GM18873 (cell line): Measurements from ENCODE around the gene HIGD1B.
"Not testable (repeated sequence)": the region's sequence is repeated elsewhere in the genome, so short reads cannot be mapped to it uniquely, and the experiment has no call there.

ENCODE experiments used
- ATAC-seq: cut with Tn5 transposase; IDR thresholded peaks from one replicate; pipeline ENCODE4 v1.9.1; 2021; ENCODE audit warnings: mild to moderate bottlenecking, moderate library complexity, moderate number of reproducible peaks; ENCODE audit not compliant: unreplicated experiment, low FRiP score

Gene HIGD1B

DNA sequence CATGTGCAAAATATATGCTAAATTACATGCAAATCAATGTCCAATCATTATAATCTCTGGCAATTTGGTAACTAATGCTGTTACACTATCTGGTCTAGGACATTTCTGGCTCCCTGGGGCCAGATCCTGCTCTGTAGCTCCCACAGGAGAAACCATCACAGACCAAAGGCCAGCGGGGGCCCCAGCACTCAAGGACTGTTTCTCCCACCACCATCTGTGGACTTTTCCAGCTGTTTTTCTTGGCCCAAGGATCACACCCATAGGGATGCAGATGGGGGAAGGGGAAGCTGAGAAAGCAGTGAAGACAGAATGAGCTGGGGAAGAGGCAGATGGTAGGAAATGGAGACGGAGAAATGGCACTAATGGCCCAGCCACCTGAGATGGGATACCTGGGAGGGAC, at the start of gene HIGD1B:
TSS of gene HIGD1B (plus strand) at position 298 of the 400 bp plus-strand sequence. CDS start 270 bp downstream, outside the sequence.
- ATAC-seq: no peak

DNA sequence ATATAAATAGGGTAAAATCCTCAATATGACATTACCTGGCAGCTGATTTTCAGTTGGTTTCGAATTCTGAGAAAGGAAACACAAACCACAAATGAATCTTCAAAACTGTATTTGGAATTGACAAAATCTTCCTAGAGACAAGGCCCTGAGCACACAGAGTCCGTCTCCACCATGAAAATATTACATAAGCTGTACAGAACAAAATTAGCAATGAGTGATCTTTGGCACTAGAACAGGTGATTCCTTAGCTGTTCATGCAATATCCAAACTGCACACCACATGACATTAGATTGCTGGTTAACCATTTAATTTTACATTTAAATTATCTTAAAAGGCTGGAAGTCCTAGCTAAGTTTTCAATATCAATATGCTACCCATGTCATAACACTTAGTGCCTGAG, 49.3 kb upstream of the HIGD1B start:
- no peak for ATAC-seq

DNA sequence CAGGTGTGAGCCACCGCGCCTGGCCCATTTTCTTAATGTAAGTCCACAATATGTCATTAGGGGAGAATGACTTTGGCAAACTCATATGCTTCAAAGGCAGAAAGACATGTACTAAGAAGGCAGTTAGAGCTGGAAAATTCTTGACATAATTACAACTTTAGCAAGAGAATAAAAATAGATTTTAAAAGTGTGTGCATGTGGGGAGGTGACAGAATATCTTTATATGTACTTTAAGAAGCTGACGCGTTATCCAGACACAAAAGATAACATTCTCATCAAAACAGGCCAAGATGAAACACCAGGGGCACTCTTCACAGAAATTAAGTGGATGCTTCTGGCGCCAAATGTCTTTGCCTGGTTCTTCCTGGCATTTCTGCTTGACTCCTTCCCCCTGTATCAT, 45.8 kb upstream of the HIGD1B start:
- ATAC-seq: no peak

DNA sequence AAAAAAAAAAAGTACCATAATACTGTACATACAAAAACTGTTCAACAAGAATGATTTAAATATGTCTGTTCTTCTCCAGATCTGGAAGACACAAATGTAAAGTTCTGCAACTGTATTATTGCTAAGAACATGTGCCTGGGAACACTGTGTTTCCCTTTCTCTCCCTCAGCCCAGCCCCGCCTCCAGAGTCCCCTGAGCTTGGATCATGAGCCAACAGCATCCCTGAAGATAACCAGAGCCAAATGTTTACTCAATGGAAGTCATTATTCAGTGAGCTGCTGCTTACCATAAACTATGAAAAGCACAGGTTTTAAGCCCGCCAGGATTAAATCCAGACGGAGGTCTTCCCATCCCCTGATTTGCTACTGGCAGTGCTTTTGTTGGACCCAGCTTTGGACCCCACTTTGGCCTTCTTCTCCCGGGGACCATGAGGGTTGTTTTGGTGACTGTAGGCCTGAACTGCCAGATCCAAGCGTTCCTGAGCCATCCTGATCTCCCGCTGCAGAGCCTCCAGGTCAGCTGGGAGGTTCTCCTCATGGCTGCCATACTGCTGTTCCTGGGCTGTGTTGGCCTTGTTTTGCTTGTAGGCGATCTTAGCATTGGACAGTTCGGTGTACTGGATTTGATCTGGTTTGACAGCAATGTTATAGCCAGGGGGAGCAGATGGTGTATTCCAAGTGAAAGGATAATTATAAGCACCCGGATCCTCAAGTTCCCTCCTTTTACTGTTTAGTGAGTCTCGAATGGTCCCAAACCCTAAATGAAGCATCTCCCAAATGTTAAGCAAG, 43.2 kb upstream of the HIGD1B start:
- ATAC-seq: no peak

DNA sequence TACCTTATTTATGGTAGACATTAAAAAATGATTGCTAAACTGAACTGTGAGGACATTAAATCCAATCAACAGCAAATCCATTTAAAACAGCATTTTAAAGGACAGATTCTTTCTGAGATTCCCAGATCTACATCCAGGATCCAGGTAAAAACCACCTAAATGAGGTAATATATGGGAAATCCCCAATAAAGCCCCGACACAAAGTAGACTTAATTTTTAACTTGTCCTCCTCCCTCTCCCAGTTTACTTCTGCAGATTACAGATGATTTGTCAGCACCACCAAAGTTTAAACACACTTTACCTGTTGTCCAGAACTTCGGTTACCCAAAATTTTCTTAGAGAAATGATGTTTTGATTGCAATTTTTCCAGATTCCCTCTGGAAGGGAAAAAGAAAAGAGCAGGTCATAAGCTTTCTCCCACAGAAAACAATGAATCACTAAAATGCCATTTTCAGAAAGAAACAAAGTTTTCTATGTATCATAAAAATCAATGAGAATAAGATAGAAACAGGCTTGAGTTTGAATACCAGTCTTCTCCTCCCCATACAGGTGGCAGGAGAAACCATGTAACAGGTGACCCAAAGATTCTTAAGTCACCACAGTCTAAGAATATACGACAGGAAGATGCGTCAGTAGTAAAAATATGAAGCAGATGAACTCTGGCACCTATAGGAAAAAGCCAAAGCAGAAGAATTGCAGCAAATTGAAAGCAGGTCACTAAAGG, 40.4 kb upstream of the HIGD1B start:
- ATAC-seq: no peak

DNA sequence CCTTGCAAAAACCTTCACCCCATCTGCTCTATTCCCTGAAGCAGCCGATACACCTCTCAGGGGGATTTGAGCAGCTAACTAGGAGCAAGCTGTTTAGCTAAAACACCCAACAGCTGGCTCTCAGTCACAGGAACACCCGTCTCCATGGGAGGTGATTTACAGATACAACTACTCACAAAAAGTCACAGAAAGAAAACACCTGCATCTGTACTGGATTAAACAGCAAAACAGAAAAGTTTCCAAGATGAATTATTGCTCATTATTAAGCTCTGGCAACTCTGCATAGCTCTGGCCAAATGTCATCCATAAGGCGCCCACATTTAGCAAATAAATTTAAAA, 39.9 kb upstream of the HIGD1B start:
- ATAC-seq: no peak

DNA sequence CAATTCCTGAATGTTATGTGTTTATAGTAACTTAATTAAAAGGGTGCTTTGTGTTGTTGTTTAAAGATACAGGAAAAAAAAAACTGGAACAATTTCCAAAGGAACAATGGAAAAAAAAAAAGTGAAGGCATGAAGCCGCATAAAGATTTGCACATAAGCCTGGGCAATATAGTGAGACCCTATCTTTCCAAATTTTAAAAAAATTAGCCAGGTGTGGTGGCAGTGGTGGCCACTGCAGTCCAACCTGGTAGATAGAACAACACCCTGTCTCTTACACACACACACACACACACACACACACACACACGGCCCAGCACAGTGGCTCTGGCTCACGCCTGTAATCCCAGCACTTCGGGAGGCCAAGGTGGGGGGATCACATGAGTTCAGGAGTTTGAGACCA, 39.5 kb upstream of the HIGD1B start:
- ATAC-seq: no peak

DNA sequence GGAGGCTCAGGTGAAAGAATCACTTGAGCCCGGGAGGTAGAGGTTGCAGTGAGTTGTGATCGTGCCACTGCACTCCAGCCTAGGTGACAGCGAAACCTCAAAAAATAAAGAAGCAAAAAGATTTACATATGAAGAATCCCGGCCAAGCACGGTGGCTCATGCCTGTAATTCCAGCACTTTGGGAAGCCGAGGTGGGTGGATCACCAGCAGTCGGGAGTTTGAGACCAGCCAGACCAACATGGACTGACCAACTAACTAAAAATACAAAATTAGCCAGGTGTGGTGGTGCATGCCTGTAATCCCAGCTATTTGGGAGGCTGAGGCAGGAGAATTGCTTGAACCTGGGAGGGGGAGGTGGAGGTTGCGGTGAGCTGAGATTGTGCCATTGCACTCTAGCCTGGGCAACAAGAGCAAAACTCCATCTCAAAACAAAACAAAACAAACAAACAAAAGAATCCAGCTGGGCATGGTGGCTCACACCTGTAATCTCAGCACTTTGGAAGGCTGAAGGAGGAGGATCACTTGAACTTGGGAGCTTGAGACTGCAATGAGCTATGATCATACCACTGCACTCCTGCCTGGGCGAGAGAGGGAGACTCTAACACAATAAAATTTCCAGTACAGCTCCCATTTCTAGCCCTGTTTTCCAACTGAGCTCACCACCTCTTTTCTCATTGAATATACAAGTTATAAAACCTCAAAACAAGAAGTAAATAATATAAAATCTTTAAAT, 38.9 kb upstream of the HIGD1B start:
- not testable (repeated sequence) for ATAC-seq

DNA sequence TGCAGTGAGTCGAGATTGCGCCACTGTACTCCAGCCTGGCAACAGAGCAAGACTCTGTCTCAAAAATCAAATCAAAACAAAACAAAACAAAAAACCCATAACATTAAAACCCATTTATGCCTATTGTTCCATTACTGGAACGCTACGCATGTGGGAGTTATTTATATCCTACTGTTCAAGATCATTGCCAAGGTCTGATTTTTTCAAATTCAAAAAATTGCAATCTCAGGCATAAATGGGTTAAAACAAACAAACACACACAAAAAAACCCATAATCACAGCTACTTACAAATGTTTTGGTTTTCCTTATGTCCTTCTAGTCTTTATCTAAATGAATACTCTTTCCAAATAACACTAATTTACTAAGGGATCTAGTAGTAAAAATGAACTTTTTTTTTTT, 35.4 kb upstream of the HIGD1B start:
- no peak for ATAC-seq

DNA sequence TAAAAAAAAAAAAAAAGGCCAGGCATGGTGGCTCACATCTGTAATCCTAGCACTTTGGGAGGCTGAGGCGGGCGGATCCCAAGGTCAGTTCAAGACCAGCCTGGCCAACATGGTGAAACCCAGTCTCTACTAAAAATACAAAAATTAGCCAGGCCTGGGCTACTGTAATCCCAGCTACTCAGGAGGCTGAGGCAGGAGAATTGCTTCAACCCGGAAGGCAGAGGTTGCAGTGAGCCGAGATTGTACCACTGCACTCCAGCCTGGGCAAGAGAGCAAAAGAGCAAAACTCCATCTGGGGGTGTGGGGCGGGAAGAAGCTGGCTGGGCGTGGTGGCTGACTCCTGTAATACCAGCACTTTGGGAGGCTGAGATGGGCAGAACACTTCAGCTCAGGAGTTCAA, 29.2 kb upstream of the HIGD1B start:
- ATAC-seq: not testable (repeated sequence)

DNA sequence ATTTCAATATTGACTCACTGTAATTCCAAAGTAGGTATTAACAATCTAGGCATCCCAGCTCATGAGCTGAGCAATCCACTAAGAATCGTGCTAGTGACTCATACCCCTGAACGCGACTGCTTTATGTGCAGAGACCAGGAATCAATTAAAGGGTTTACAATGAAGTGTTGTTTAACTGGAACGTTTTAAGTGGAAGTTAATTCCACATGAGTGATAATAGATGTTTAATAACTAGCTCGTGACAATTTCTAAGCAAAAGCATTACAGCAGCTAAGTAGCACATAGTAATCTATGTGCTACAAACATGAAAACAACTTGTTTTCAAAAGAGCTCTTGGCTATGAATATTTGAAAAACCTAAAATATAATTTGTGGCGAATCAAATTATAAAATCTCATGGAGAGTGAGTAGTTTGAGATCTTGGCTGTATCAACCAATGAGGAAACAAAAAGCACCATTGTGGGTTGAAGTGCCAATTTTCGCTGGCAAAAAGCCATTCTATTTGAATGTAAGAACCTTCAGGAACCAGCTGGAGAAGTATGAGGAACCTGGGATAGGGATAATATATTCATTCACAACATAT, 27.0 kb upstream of the HIGD1B start:
- ATAC-seq: no peak

DNA sequence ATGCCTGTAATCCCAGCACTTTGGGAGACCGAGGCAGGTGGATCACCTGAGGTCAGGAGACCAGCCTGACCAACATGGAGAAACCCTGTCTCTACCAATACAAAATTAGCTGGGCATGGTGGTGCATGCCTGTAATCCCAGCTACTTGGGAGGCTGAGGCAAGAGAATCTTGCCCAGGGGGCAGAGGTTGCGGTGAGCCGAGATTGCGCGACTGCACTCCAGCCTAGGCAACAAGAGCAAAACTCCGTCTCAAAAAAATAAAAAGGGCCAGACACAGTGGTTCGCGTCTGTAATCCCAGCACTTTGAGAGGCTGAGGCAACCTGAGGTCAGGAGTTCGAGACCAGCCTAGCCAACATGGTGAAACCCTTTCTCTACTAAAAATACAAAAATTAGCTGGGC, 22.4 kb upstream of the HIGD1B start:
- not testable (repeated sequence) for ATAC-seq

DNA sequence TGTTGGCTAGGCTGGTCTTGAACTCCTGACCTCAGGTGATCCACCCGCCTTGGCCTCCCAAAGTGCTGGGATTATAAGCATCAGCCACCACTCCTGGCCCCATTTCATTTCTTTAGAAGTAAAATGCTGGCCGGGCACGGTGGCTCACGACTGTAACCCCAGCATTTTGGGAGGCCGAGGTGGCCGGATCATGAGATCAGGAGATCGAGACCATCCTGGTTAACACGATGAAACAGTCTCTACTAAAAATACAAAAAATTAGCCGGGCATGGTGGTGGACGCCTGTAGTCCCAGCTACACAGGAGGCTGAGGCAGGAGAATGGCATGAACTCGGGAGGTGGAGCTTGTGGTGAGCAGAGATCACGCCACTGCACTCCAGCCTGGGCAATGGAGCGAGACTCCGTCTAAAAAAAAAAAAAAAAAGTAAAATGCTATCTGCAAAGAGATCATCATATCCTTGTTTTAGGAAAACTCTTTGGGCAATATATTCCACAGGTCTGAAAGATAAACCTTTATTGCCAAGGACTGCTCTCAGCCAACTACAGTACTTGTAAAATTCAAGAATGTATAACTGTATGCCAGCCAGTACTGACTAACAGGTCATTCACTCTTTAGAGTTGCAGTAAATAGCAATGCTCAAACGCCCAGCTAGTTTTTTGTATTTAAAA, 21.4 kb upstream of the HIGD1B start:
- ATAC-seq: no peak

DNA sequence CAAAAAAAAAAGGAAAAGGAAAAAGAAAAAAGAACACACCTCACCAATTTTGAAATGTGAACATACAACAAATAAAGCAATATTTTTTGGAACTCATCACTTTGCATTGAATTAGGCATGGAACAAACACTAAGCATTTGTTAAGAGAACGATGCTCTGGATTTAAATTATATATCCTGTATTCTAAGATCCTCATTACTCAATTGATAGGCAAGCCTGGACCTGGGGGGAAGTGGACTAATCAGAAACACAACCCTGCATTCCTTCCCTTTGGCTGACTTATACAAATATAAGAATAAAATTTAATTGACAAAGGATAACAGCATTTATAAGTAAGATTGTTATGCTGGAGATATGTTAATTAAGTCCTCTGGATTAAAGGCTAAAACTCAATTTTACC, 19.8 kb upstream of the HIGD1B start:
- no peak for ATAC-seq

DNA sequence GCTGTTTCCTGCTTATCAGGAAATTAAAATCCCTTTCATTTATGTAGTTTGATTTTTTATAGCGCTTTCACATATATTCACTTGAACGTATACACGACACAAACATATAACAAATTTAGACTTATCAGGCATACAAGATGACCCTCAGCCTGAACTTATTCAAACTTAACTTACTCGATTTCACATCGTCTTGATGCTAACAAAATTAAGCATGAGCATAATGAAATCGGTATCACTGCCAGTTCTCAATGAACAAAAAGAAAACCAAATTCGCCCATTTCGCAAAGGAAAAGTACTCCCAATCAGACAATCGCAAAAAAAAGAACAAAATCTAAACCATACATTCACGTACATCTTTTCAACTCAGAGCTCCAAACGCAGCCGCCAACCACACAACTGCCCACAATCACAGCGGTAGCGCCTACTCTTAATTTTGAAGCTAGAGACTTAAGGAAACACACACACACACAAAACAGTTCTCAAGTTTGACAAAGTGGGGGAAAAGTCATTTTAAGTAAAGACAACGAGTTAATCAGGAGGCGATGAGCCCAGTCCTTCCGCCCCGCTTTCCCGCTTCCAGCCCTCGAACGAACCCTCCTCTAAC, 18.7 kb upstream of the HIGD1B start:
- ATAC-seq: no peak

DNA sequence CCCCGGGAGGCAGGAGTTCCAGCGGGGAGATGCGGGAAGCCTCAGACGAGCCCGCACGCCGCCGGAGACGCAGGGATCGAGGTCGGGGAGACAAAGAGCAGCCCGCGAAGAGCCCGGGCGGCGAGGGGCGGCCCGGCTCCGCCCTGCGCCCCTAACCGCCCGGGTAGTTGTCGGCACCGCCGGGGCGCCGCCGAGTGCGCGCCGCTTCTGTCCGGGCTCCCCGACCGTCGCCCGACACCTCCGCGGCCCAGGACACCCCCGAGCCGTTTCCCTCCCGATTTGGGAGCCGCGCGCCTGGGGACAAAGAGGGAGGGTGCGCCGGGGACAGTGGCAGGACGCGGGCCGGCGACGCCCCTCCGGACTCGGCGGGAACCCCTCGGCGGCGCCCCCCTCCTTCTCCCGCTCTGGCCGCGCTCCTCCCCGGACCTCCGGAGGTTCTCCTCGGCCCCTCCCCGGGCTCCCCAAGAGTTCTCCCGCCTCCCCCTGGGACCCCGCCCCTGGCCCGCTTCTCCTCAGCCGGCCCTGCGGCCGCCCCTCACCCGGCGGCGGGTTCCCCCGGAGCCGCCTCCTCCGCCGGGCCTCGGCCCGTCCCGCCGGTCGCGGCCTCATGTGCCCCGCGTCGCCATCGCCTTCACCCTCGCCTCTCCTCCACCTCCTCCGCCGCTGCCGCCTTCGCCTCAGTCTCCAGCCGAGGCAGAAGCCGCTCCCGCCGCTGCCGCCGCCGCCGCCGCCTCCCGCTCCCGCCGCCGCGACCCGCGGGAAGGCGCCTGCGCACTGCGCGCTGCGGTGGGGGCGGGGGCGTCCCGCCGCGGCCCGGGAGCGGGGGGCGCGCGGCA, 17.9 kb upstream of the HIGD1B start, which contains the start of gene GJC1:
TSS of gene GJC1 (minus strand) at position 765 of the 836 bp plus-strand sequence. CDS start 24,470 bp downstream, outside the sequence.
- no peak for ATAC-seq

DNA sequence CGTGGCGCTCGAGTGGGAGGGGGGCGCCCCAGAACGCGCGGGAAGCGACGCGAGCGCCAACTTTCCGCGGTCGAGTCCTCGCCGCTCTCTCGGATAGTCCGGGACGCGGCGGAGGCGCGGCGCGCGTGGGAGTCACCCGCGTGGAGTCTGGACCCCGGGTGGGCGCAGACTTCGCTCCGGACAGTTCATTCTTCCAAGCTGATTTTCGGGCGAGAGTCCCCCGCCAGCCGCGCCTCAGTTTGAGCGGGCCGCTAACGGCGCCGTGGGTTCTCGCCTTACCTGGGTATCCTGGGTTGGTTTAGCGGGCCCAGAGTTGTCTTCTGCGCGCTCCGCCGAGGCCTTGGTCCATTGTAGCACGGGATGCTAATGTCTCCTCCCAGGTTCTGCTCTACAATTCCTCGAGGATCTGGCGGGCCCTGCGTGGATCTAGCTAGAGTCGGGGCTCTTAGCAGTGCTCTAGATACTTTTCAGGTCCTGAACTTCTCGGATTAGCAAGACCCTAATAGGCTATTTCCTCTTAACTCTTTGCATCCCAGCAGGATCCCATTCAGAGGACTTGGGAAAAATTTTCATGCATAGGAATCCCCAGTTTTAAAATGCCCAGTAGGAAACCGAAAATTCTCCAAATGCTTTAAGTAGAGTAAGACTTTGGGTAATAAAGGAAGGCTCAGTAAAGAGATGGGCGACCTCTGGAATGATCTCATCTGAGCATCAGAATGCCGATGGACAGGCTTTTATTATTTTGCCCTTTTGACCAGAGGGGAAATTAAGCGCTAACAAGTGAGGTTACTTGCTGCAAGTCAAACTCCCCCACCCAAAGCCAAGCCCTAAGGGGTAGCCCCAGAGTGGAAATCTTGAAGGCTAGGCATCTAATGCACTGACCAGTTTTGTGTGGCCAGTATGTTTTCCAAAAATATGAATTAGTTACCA, 17.1 kb upstream of the HIGD1B start:
- no peak for ATAC-seq

DNA sequence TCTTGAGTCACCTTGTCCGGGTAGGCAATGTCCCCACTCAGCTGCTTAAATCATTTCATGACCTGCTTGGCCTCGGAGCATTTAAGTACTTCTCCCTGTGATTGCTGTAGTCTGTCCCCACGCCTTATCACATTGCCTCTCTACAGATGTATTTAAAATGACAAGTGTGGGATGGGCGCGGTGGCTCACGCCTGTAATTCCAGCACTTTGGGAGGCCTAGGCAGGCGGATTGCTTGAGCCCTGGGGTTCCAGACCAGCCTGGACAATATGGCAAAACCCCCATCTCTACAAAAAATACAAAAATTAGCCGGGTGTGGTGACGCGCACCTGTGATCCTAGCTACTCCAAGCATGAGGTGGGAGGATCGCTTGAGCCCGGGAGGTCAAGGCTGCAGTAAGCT, 16.3 kb upstream of the HIGD1B start:
- ATAC-seq: no peak
